ENCODE measurements around the gene HERPUD2.

HERPUD2 gene

GRCh38 chr7:35722054-35722849 is 27.3 kb upstream of the HERPUD2 start:
- no peaks in the 10 kb centered on the region for H3K36me3 ChIP-seq (ENCODE audit: insufficient read depth, low read length)

DNA sequence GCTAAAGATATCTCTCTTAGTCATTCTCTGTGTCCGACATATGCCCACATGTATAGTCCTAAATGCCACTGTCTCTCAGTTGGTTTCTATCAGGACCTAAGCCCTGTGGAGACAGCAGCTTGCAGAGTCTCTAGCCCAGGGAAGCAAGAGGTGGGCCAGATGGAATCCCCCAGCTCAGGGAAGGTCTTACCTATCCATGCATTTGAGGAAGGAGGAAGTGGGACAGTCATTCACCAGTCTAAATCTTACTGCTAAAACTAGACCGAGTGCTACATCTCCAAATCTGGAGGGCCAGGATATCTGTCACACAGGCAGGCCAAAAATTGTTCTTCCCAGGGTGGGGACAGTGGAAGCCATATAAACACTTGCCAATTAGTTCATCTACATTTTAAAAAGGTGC is 26.4 kb upstream of the HERPUD2 start:
- no peak for TF ChIP-seq CTCF (IDR thresholded peaks at IDR 0.05; ENCODE audit: borderline replicate concordance, extremely low read depth, low read length, poor library complexity, severe bottlenecking)
- no peak for TF ChIP-seq EZH2 (IDR thresholded peaks at IDR 0.05; ENCODE audit: borderline replicate concordance, low read depth, low read length, severe bottlenecking)
- no peak for DNase-seq
- ATAC-seq (ENCODE audit: insufficient read depth, low read depth) = no peak
- Histone ChIP-seq H4K20me1 (ENCODE audit: insufficient read depth, low read length) (no peaks in the 10 kb centered on the region), H3K4me3 (ENCODE audit: low read depth in 1 of 2, low read length in 2 of 2) (no peak overlapping the region), H3K9ac (ENCODE audit: low read depth, low read length) (no peak overlapping the region), H3K4me2 (ENCODE audit: insufficient read depth, low read length) (no peak overlapping the region), H3K79me2 (ENCODE audit: insufficient read depth, low read length) (no peaks in the 10 kb centered on the region), H3K27me3 (ENCODE audit: insufficient read depth, low read length, poor library complexity) (no peaks in the 10 kb centered on the region), H3K27ac (ENCODE audit: low read length) (no peak overlapping the region), H2AFZ (ENCODE audit: low read depth, low read length) (no peak overlapping the region), H3K36me3 (ENCODE audit: insufficient read depth, low read length) (no peaks in the 10 kb centered on the region), H3K4me1 (ENCODE audit: insufficient read depth, low read length) (peaks cover 13% of the 10 kb centered on the region), H3K9me3 (ENCODE audit: insufficient read depth, low read length, severe bottlenecking) (no peaks in the 10 kb centered on the region)

More at GRCh38 chr7:35722054-35722849, 27.3 kb upstream of the HERPUD2 start:
- H3K4me2 ChIP-seq (ENCODE audit: insufficient read depth, low read length) = no peak overlapping the region
- no peak for ATAC-seq (ENCODE audit: insufficient read depth, low read depth)
- H3K4me1 ChIP-seq (ENCODE audit: insufficient read depth, low read length) = peaks cover 13% of the 10 kb centered on the region
- no peak overlapping the region for H3K27ac ChIP-seq (ENCODE audit: low read length)
- DNase-seq = no peak
- no peak overlapping the region for H3K9ac ChIP-seq (ENCODE audit: low read depth, low read length)
- TF ChIP-seq CTCF (IDR thresholded peaks at IDR 0.05; ENCODE audit: borderline replicate concordance, extremely low read depth, low read length, poor library complexity, severe bottlenecking) (no peak), EZH2 (IDR thresholded peaks at IDR 0.05; ENCODE audit: borderline replicate concordance, low read depth, low read length, severe bottlenecking) (no peak)
- H3K27me3 ChIP-seq (ENCODE audit: insufficient read depth, low read length, poor library complexity) = no peaks in the 10 kb centered on the region
- H3K9me3 ChIP-seq (ENCODE audit: insufficient read depth, low read length, severe bottlenecking) = no peaks in the 10 kb centered on the region
- H3K79me2 ChIP-seq (ENCODE audit: insufficient read depth, low read length) = no peaks in the 10 kb centered on the region
- H3K4me3 ChIP-seq (ENCODE audit: low read depth in 1 of 2, low read length in 2 of 2) = no peak overlapping the region
- no peak overlapping the region for H2AFZ ChIP-seq (ENCODE audit: low read depth, low read length)
- H4K20me1 ChIP-seq (ENCODE audit: insufficient read depth, low read length) = no peaks in the 10 kb centered on the region

DNA sequence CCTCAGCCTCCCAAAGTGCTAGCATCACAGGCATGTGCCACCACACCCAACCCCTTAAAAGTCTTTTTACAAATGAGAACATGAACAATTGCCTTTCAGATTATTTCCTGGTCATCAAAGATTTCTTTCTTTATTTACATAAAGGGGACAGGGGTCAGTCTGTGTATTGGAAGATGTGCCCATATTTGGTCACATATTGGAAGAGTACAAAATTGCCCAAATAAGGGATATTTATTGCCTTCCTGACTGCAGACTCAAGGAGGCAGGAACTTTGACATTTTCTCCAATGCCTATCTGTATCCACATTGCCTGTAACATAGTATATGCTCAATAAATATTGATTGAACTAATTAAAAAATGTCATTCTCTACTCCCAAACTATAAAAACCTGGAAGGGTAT is 25.9 kb upstream of the HERPUD2 start:
- DNase-seq (no peak), ATAC-seq (ENCODE audit: insufficient read depth, low read depth) (no peak)
- no peaks in the 10 kb centered on the region for H4K20me1 ChIP-seq (ENCODE audit: insufficient read depth, low read length)
- H3K9ac ChIP-seq (ENCODE audit: low read depth, low read length) = no peak overlapping the region
- H3K36me3 ChIP-seq (ENCODE audit: insufficient read depth, low read length) = no peaks in the 10 kb centered on the region
- no peak overlapping the region for H3K4me3 ChIP-seq (ENCODE audit: low read depth in 1 of 2, low read length in 2 of 2)
- peaks cover 13% of the 10 kb centered on the region for H3K4me1 ChIP-seq (ENCODE audit: insufficient read depth, low read length)
- TF ChIP-seq CTCF (IDR thresholded peaks at IDR 0.05; ENCODE audit: borderline replicate concordance, extremely low read depth, low read length, poor library complexity, severe bottlenecking) (no peak), EZH2 (IDR thresholded peaks at IDR 0.05; ENCODE audit: borderline replicate concordance, low read depth, low read length, severe bottlenecking) (no peak)
- no peak overlapping the region for H2AFZ ChIP-seq (ENCODE audit: low read depth, low read length)
- H3K27ac ChIP-seq (ENCODE audit: low read length) = no peak overlapping the region
- H3K79me2 ChIP-seq (ENCODE audit: insufficient read depth, low read length) = no peaks in the 10 kb centered on the region
- no peak overlapping the region for H3K4me2 ChIP-seq (ENCODE audit: insufficient read depth, low read length)
- no peaks in the 10 kb centered on the region for H3K27me3 ChIP-seq (ENCODE audit: insufficient read depth, low read length, poor library complexity)
- no peaks in the 10 kb centered on the region for H3K9me3 ChIP-seq (ENCODE audit: insufficient read depth, low read length, severe bottlenecking)
